ENCODE measurements around the gene IL17REL. TPM values are rescaled to one million over a fixed set of nuclear protein-coding genes. Genes with fewer than 3 reads are reported as not detected.

IL17REL gene
- total RNA-seq, 1 donor from 2014 or later = 0.10 TPM

DNA sequence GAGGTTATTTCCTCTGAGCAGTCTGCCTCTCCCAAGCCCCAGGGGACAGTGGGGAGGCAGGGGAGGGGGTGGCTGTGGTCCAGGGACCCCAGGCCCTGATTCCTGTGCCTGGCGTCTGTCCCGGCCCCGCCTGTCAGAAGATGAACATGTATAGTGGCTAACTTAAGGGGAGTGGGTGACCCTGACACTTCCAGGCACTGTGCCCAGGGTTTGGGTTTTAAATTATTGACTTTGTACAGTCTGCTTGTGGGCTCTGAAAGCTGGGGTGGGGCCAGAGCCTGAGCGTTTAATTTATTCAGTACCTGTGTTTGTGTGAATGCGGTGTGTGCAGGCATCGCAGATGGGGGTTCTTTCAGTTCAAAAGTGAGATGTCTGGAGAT, 48.9 kb downstream of the IL17REL start:
- H3K4me1 Mint-ChIP-seq (ENCODE audit: unreplicated experiment) = peaks cover 4% of the 10 kb centered on the region
- DNase-seq (ENCODE audit: extremely low spot score, unreplicated experiment) = no peak
- no peak for TF ChIP-seq CTCF (conservative IDR thresholded peaks at IDR 0.05)
- H3K4me3 Mint-ChIP-seq = peak overlapping the region; percentile 76
- peaks cover 5% of the 10 kb centered on the region for H3K36me3 Mint-ChIP-seq
- no peaks in the 10 kb centered on the region for H3K27me3 Mint-ChIP-seq
- peak overlapping the region; percentile 68 for H3K27ac Mint-ChIP-seq
- H3K9me3 Mint-ChIP-seq = no peaks in the 10 kb centered on the region

GRCh38 chr22:49962751-49963646, 49.6 kb downstream of the IL17REL start:
- peaks cover 2% of the 10 kb centered on the region for H3K4me1 Mint-ChIP-seq (ENCODE audit: unreplicated experiment)
- H3K27ac Mint-ChIP-seq = peak overlapping the region; percentile 70
- DNase-seq (ENCODE audit: extremely low spot score, unreplicated experiment) = no peak
- peaks cover 5% of the 10 kb centered on the region for H3K36me3 Mint-ChIP-seq
- no peaks in the 10 kb centered on the region for H3K9me3 Mint-ChIP-seq
- H3K4me3 Mint-ChIP-seq = peak overlapping the region; percentile 86
- peak; percentile 23 for TF ChIP-seq CTCF (conservative IDR thresholded peaks at IDR 0.05)
- H3K27me3 Mint-ChIP-seq = no peaks in the 10 kb centered on the region

DNA sequence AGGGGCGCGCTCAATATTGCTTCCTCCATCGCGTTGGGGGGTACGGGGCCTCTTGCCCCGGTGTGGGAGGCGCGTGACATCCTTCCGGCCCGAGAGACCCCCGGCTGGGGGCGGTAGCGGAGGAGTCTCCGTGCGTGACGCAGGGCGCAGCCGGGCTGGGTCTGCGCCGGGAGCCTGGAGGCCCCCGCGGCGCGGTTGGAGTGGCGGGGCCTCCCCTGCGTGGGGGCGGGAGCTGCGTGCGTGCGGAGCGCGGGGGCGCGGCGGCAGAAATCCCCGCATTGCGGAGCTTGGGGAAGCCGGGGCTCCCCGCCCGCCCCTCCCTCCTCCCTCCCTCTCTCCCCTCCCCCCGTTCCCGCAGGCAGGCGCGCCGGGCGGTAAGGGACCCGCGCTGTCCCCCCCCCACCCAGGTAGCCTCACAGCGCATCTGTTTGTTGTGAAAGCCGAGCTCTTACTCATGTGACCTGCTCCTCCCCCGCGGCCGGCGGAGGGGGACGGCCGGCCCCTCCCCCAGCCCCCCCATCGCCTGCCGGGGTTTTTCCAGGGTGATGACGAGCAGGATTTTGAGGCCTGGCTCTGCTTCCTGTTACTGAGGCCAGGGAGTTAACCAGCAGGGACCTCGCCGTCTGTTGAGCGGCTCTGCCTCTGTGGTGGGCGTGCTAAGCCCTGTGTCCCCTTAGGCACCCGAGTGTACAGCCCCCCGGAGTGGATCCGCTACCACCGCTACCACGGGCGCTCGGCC, 50.4 kb downstream of the IL17REL start:
- Mint-ChIP-seq H3K36me3 (peaks cover 5% of the 10 kb centered on the region), H3K27ac (peak overlapping the region; percentile 86), H3K4me3 (peak overlapping the region; percentile 89), H3K9me3 (no peaks in the 10 kb centered on the region), H3K27me3 (no peaks in the 10 kb centered on the region), H3K4me1 (ENCODE audit: unreplicated experiment) (no peaks in the 10 kb centered on the region)
- DNase-seq (ENCODE audit: extremely low spot score, unreplicated experiment) = no peak
- no peak for TF ChIP-seq CTCF (conservative IDR thresholded peaks at IDR 0.05)

DNA sequence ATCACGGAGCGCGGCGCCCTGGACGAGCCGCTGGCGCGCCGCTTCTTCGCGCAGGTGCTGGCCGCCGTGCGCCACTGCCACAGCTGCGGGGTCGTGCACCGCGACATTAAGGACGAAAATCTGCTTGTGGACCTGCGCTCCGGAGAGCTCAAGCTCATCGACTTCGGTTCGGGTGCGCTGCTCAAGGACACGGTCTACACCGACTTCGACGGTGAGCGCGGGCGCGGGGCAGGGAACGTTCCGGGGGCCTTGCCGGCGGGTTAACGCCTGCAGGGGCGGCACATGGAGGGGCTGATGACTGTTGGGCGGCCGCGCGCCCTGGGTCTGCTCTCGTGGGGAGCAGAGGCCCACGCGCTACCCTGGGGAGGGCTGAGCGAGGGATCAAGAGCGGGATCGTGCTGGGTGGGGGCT, 51.0 kb downstream of the IL17REL start:
- DNase-seq (ENCODE audit: extremely low spot score, unreplicated experiment) = no peak
- Mint-ChIP-seq H3K27me3 (no peaks in the 10 kb centered on the region), H3K27ac (peak overlapping the region; percentile 86), H3K9me3 (no peaks in the 10 kb centered on the region), H3K36me3 (peaks cover 5% of the 10 kb centered on the region), H3K4me3 (peak overlapping the region; percentile 89), H3K4me1 (ENCODE audit: unreplicated experiment) (no peaks in the 10 kb centered on the region)
- TF ChIP-seq CTCF (conservative IDR thresholded peaks at IDR 0.05) = no peak

DNA sequence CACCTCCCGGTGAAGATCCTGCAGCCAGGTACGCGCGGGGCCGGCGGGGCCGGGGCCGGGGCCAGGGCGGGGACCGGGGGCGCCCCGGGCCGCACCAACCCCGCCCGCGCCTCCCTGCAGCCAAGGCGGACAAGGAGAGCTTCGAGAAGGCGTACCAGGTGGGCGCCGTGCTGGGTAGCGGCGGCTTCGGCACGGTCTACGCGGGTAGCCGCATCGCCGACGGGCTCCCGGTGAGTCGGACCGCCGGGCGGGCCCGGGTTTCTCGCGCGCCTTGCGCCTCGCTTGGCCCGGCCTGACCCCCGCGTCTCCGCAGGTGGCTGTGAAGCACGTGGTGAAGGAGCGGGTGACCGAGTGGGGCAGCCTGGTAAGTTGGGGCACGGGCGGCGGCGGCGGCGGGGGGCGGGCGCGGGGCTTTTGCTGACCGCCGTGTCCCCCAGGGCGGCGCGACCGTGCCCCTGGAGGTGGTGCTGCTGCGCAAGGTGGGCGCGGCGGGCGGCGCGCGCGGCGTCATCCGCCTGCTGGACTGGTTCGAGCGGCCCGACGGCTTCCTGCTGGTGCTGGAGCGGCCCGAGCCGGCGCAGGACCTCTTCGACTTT, 51.5 kb downstream of the IL17REL start:
- H3K27ac Mint-ChIP-seq = peak overlapping the region; percentile 86
- no peaks in the 10 kb centered on the region for H3K9me3 Mint-ChIP-seq
- H3K36me3 Mint-ChIP-seq = peaks cover 5% of the 10 kb centered on the region
- no peaks in the 10 kb centered on the region for H3K27me3 Mint-ChIP-seq
- H3K4me1 Mint-ChIP-seq (ENCODE audit: unreplicated experiment) = no peaks in the 10 kb centered on the region
- peak overlapping the region; percentile 89 for H3K4me3 Mint-ChIP-seq
- DNase-seq (ENCODE audit: extremely low spot score, unreplicated experiment) = no peak
- no peak for TF ChIP-seq CTCF (conservative IDR thresholded peaks at IDR 0.05)

Measured in type B pancreatic cell (in vitro differentiated cells).